M059J (cell line): Measurements from ENCODE around the gene CXCL10. TPM values are rescaled to one million over a fixed set of nuclear protein-coding genes. Genes with fewer than 3 reads are reported as not detected.
"Not testable (repeated sequence)": the region's sequence is repeated elsewhere in the genome, so short reads cannot be mapped to it uniquely, and the experiment has no call there.

ENCODE experiments used
- DNase-seq: peaks from one replicate; pipeline ENCODE4 v3.0.0-alpha.2; 2012; ENCODE audit warnings: low read depth
- total RNA-seq: library from RNA; depleted of rRNA; stranded (reverse); fragments of >200 nt; shearing (Covaris generic); gene quantifications from 2 replicates; pipeline ENCODE4 v1.2.3, GENCODE V29; 2014

Gene CXCL10
- total RNA-seq, 1 experiment from 2014 or later, result 5.4 TPM

GRCh38 chr4:76028350-76028765 lies 5.1 kb upstream of the CXCL10 start:
- DNase-seq, result no peak

GRCh38 chr4:76024065-76024464 lies 768 bp upstream of the CXCL10 start:
- DNase-seq, result no peak

- DNase-seq, result no peak
These were observed 620 bp downstream of the CXCL10 start for GRCh38 chr4:76022677-76023076.

GRCh38 chr4:76022031-76022430 lies 1.3 kb downstream of the CXCL10 start:
- DNase-seq, result no peak

- DNase-seq, result no peak
These were observed 6.1 kb downstream of the CXCL10 start for GRCh38 chr4:76017056-76017686.

- no peak for DNase-seq
These were observed 6.9 kb downstream of the CXCL10 start for GRCh38 chr4:76016393-76016792.

GRCh38 chr4:76013540-76013939 lies 9.8 kb downstream of the CXCL10 start:
- DNase-seq, result no peak

GRCh38 chr4:76012388-76012801 lies 10.9 kb downstream of the CXCL10 start:
- DNase-seq, result no peak

- DNase-seq, result peak; percentile 53
These were observed 11.5 kb downstream of the CXCL10 start for GRCh38 chr4:76011700-76012387.

GRCh38 chr4:76011018-76011670 lies 12.2 kb downstream of the CXCL10 start:
- no peak for DNase-seq

GRCh38 chr4:76010576-76010975 lies 12.7 kb downstream of the CXCL10 start:
- no peak for DNase-seq

GRCh38 chr4:76009311-76009710 lies 14.0 kb downstream of the CXCL10 start:
- no peak for DNase-seq

- no peak for DNase-seq
These were observed 16.0 kb downstream of the CXCL10 start, which contains the start of gene CXCL9 for GRCh38 chr4:76007089-76007862. Gene CXCL9 (minus strand): TSS chr4:76007509. CDS start chr4:76007449, 60 bp downstream.

- DNase-seq, result no peak
These were observed 19.7 kb downstream of the CXCL10 start for GRCh38 chr4:76003620-76004019.

- DNase-seq, result no peak
These were observed 20.3 kb downstream of the CXCL10 start for GRCh38 chr4:76003035-76003434.

- no peak for DNase-seq
These were observed 21.1 kb downstream of the CXCL10 start for GRCh38 chr4:76002176-76002575.

GRCh38 chr4:76001700-76002099 lies 21.6 kb downstream of the CXCL10 start:
- DNase-seq, result no peak

GRCh38 chr4:76000279-76000678 lies 23.0 kb downstream of the CXCL10 start:
- no peak for DNase-seq

GRCh38 chr4:75998525-75999147 lies 24.7 kb downstream of the CXCL10 start:
- DNase-seq, result not testable (repeated sequence)

- no peak for DNase-seq
These were observed 25.4 kb downstream of the CXCL10 start for GRCh38 chr4:75997946-75998345.

- DNase-seq, result no peak
These were observed 26.2 kb downstream of the CXCL10 start for GRCh38 chr4:75997081-75997480.

- DNase-seq, result peak; percentile 38
These were observed 27.6 kb downstream of the CXCL10 start for GRCh38 chr4:75995727-75996126.
